Stimulated activated CD8-positive, alpha-beta memory T cell treated with anti-CD3 and anti-CD28 coated beads, Interleukin-7, amount 100 ng/mL, for 4 hours (primary cell): ENCODE results near the gene CADM3.

Experiments used
- DNase-seq, 2 donors: peaks; one replicate each; pipeline ENCODE4 v3.0.0-alpha.2; 2020; ENCODE audit warnings: low read depth in 2 of 2

CADM3 gene, protein sequence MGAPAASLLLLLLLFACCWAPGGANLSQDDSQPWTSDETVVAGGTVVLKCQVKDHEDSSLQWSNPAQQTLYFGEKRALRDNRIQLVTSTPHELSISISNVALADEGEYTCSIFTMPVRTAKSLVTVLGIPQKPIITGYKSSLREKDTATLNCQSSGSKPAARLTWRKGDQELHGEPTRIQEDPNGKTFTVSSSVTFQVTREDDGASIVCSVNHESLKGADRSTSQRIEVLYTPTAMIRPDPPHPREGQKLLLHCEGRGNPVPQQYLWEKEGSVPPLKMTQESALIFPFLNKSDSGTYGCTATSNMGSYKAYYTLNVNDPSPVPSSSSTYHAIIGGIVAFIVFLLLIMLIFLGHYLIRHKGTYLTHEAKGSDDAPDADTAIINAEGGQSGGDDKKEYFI

GRCh38 chr1:159171254-159171687 is at the start of gene CADM3:
CADM3 (plus strand) TSS chr1:159171615; CDS start chr1:159171766, 151 bp downstream.
- DNase-seq, result no peak

DNA sequence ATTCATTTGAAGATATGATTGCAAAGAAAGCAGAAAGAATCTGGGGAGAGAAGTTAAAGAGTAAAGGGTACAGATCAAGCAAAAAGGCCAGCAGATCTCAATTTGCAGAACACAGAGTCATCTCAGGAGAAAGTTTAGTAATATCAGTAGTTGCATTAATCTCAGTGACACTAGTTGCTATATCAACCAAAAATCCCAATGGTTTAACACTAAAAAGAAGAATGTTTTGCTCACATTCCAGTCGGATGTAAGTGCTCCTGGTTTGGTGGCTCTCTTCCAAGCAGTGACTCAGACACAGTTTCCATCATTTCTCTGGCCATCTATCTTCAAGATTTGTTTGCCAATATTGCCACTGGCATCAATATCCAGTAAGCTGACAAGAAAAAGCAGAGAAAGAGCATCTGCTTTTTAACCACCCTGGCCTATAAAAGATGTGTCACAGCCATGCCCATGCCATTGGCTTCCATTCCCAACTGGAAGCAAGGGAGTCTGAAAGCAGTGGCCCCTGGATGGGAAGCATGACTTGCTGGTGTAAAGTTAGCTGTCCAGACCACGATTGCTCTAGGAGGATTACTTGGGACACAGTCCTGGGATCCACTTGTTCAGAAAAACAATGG is 49.3 kb upstream of the CADM3 start:
- DNase-seq, result no peak

DNA sequence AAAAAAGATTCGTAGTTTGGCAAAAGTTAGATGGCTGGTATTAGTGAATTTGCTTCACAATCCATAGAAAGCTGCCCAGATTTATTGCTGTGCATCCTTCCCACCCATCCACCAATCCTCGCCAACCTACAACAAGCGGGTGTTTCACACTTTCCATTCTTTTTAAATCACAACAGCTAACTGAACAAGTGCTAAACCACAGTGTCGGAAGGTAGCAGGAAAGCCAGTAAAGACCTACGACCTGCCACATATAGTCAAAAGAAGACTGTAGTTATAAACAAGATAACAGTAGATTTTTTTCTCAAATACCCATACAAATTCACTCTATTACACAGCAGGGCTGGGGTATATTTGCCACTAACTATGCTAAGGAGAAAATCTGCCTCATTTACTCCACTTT is 47.8 kb upstream of the CADM3 start:
- DNase-seq, result no peak

- peak; percentile 31 to 42 for DNase-seq
These were observed 39.0 kb upstream of the CADM3 start for GRCh38 chr1:159132271-159132881.

GRCh38 chr1:159140474-159140873 is 30.9 kb upstream of the CADM3 start:
- no peak for DNase-seq

DNA sequence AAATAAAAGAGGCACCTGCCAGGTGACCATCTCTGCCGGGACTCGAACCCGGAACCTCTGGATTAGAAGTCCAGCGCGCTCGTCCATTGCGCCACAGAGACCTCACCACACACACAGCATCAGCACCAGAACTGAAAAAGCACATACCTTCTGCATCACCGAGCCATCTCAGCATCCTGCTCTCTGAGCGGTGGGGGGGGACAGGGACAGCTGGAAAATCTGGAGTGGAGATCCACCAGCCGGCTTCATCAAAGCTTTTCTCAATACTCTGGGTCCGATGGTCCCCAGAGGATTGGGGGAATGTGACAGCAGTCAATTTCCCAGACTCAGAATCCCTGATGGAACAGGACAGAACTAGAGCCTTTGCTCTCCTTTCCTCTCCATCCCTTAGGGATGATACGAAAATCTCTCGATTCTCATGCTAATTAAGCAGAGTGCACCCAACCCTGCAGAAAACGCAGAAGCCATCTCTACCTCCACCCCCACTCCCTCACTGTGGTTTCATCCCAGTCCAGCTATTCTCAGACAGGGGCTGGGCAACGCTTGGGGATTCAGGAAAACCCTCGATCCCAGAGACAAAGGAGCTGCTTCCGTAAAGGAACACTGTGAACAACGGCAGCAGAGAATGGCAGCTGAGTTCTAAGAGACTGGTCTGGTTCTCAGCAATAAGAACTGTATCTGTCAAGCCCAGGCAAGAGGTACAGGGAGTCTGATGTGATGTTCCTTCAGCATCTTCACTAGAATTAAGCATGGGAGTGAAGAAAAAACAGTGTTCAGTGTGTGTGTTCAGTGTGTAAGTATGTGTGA is 29.6 kb upstream of the CADM3 start:
- DNase-seq, result no peak

DNA sequence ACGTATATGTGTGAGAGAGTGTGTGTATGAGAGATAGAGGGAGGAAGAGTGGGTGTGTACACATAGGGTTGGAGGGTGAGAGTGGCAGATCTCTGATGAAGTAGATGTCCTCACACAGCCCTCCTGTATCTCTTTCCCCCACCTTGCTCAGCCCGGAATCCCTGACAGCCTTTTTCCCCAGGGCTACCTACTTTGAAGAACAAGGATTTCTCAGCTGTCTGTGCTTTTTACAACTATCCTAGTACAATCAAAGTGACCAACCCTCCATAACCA is 29.1 kb upstream of the CADM3 start:
- no peak for DNase-seq

- DNase-seq, result no peak
These were observed 28.5 kb upstream of the CADM3 start for GRCh38 chr1:159142726-159143510.

DNA sequence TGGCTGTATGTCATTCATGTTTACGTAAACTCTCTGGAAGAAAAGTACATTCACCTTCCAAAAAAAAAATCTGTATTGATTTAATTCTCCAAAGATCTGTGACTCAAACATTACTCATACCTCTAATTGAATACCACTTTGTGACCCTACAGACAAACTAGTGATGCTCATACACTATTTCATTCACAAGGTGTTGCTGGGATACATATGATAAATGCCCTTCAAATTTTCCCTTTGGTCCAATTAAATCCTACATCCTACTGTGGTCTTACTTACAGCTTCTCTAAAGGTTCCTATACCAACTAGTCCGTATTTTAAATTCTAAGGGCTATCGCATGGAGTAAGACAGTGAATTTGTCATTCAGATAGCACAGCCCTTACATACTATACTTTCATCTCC is 26.8 kb upstream of the CADM3 start:
- DNase-seq, result no peak

DNA sequence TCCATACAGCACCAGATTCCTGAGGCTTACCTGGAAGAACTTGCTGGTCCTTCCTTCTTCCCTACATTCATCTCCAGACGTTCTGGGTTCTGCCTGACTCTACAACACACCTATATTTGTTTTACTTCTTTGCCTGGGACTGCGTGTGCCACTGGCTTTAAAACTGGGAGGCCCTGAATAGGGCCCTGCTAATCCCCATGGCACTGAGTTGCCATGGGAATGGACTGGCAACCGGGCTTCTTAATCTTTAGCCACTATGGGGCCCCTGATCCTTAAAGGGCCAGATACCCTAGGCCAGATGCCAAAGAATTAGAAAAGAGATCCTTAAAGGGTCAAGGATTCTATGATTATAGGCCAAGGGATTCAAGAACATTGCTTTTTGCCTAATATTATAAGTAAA is 24.4 kb upstream of the CADM3 start:
- no peak for DNase-seq

DNA sequence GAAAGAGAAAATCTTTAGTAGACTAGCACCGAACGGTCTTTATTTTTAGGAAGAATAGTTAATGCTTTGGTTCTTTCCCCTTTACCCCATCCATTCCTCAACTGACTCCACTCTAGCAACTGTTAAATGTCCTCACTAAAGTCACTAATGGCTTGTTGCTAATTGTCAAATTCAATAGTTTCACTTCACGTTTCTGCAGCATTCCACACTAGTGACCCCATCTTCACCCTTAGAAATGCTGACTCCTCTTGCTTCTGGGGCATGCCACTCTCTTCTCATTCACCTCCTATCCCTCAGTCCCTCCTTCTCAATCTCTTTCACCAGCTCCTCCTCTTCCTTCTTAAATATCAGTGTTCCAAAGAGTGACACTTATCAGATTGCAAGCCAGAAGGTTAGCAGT is 19.4 kb upstream of the CADM3 start:
- DNase-seq, result no peak

GRCh38 chr1:159161001-159161718 is 10.3 kb upstream of the CADM3 start:
- DNase-seq, result peak; percentile 27 to 29

DNA sequence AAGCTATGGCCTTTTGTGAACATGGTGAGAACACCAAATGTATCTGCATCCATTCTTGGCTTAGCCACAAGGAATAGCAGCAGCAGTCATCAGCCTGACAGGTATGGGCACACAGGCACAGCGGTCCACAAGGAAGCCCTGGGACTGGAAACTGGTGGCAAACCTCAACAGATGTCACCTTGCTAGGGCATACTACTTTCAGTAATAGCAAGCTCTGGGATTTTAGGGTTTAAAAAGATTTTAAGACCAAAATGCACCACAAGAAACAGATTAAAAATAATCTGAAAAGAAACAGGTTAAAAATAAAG is 9.7 kb upstream of the CADM3 start:
- no peak for DNase-seq

- DNase-seq, result no peak
These were observed 8.7 kb upstream of the CADM3 start for GRCh38 chr1:159162516-159163265.

- DNase-seq, result no peak
These were observed 7.7 kb upstream of the CADM3 start for GRCh38 chr1:159163614-159164228.

DNA sequence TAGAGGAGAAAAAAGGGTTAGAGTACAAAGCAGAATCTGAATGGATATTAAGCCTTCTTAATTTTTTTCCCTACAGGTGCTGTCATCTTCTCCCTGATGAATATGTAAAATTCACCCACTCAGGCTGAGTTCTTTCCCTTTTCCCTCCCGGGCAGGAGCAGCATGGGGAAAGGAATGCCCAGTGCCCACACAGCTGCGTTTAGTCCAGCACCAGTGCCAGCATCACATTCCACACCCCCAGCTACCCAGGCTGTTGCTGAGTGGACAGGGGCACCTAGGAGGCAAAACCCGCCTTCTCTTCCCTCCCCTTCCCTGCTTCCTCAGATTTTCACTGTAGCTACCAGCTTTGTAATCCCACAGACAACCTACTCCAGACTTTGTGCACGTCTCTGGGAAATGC is 3.4 kb upstream of the CADM3 start:
- no peak for DNase-seq

DNA sequence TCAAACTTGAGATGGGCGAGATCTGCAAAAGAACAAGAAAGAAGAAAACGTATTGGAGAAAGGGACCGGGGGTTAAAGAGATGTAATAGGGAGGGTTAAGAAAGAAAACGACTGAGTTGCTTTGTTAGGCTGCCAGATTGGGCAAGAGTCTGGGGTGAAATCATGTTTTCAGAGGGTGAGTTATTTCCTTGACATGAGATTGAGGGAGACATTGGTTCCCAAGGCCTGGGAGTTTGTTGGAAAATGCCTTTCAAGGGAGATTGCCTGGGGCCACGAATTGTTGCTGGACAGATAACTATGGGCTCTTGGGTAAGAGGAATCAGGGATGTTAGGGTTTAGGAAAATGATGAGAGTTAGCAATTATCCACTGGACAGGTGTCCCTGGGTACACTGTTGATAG is 776 bp upstream of the CADM3 start:
- no peak for DNase-seq

- no peak for DNase-seq
These were observed 480 bp downstream of the CADM3 start for GRCh38 chr1:159171688-159172501.
